Pulmonary artery endothelial cell (primary cell): ENCODE measurements around the gene FYN. TPM values are rescaled to one million over a fixed set of nuclear protein-coding genes. Genes with fewer than 3 reads are reported as not detected.
"Not testable (repeated sequence)": the region's sequence is repeated elsewhere in the genome, so short reads cannot be mapped to it uniquely, and the experiment has no call there.

ENCODE experiments used
- DNase-seq: peaks from one replicate; pipeline ENCODE4 v3.0.0-alpha.2; 2011; ENCODE audit warnings: low read depth, low spot score
- total RNA-seq: library from RNA; depleted of rRNA; stranded (reverse); fragments of >200 nt; gene quantifications from 2 replicates; pipeline ENCODE4 v1.2.3, GENCODE V29; 2014

FYN gene
- total RNA-seq, 1 donor from 2014 or later = 140 TPM

GRCh38 chr6:111792241-111792640 lies 81.0 kb downstream of the FYN start:
- DNase-seq = no peak

GRCh38 chr6:111791415-111791814 lies 81.8 kb downstream of the FYN start:
- DNase-seq = no peak

- no peak for DNase-seq
Measured at GRCh38 chr6:111789598-111789997, 83.7 kb downstream of the FYN start.

- DNase-seq = no peak
Measured at GRCh38 chr6:111788379-111789276, 84.6 kb downstream of the FYN start.

- not testable (repeated sequence) for DNase-seq
Measured at GRCh38 chr6:111786151-111786550, 87.1 kb downstream of the FYN start.

GRCh38 chr6:111784433-111784832 lies 88.8 kb downstream of the FYN start:
- DNase-seq = peak; percentile 65

GRCh38 chr6:111782887-111783466 lies 90.3 kb downstream of the FYN start:
- DNase-seq = no peak

- DNase-seq = no peak
Measured at GRCh38 chr6:111782192-111782809, 91.0 kb downstream of the FYN start.

- no peak for DNase-seq
Measured at GRCh38 chr6:111781041-111781708, 92.1 kb downstream of the FYN start.

GRCh38 chr6:111780393-111780792 lies 92.9 kb downstream of the FYN start:
- DNase-seq = no peak

GRCh38 chr6:111779660-111780059 lies 93.6 kb downstream of the FYN start:
- no peak for DNase-seq

- DNase-seq = no peak
Measured at GRCh38 chr6:111779031-111779430, 94.2 kb downstream of the FYN start.

GRCh38 chr6:111777357-111777756 lies 95.9 kb downstream of the FYN start:
- no peak for DNase-seq

GRCh38 chr6:111776236-111777221 lies 96.7 kb downstream of the FYN start:
- DNase-seq = no peak

GRCh38 chr6:111775145-111775922 lies 97.9 kb downstream of the FYN start:
- DNase-seq = no peak

GRCh38 chr6:111774346-111774703 lies 98.9 kb downstream of the FYN start:
- DNase-seq = no peak

- DNase-seq = no peak
Measured at GRCh38 chr6:111773501-111774345, 99.5 kb downstream of the FYN start.

- DNase-seq = no peak
Measured at GRCh38 chr6:111772381-111772780, 100.9 kb downstream of the FYN start.

GRCh38 chr6:111771629-111772028 lies 101.6 kb downstream of the FYN start:
- DNase-seq = no peak
